ENCODE measurements around the gene NUAK2. TPM values are rescaled to one million over a fixed set of nuclear protein-coding genes. Genes with fewer than 3 reads are reported as not detected.

NUAK2 gene
- total and polyA plus RNA-seq, 4 donors, result 1.3 to 2.4 (median 2.1) TPM

GRCh38 chr1:205259998-205260397, 61.5 kb downstream of the NUAK2 start:
- DNase-seq (ENCODE audit: low spot score), result no peak
- Histone ChIP-seq H3K27ac (ENCODE audit: low read depth in 1 of 2, low read length in 2 of 2) (no peak overlapping the region), H3K4me3 (ENCODE audit: low read depth in 1 of 3, low read length in 3 of 3) (no peak overlapping the region), H3K27me3 (ENCODE audit: control insufficient read depth in 4 of 4, insufficient read depth in 4 of 4, low read length in 3 of 4) (peaks cover 0 to 2% (median 0%) of the 10 kb centered on the region in 4 donors), H3K9ac (ENCODE audit: low read depth in 1 of 2, low read length in 2 of 2) (no peak overlapping the region), H3K4me1 (ENCODE audit: control insufficient read depth in 4 of 4, insufficient read depth in 4 of 4, low read length in 3 of 4) (peaks cover 0 to 2% (median 0%) of the 10 kb centered on the region in 4 donors), H3K36me3 (ENCODE audit: control insufficient read depth in 4 of 4, insufficient read depth in 3 of 4, low read depth in 1 of 4, low read length in 3 of 4) (no peaks in the 10 kb centered on the region), H3K9me3 (ENCODE audit: control insufficient read depth in 4 of 4, low read length in 3 of 4) (no peaks in the 10 kb centered on the region)
- 78% methylated on average over 1 of the region's 1 CpG for whole genome bisulfite sequencing
- no peak for TF ChIP-seq TAF1 (conservative IDR thresholded peaks at IDR 0.05)
- TF ChIP-seq GABPA (IDR thresholded peaks at IDR 0.05 in 1 of 2, conservative IDR thresholded peaks at IDR 0.05 in 1 of 2), result no peak
- no peak for TF ChIP-seq CTCF (IDR thresholded peaks at IDR 0.05; ENCODE audit: low read depth, low read length, missing input control)
- TF ChIP-seq ZBTB33 (IDR thresholded peaks at IDR 0.05), result no peak

- Histone ChIP-seq H3K4me3 (ENCODE audit: low read depth in 1 of 3, low read length in 3 of 3) (no peak overlapping the region), H3K27me3 (ENCODE audit: control insufficient read depth in 4 of 4, insufficient read depth in 4 of 4, low read length in 3 of 4) (peaks cover 0 to 2% (median 0%) of the 10 kb centered on the region in 4 donors), H3K27ac (ENCODE audit: low read depth in 1 of 2, low read length in 2 of 2) (no peak overlapping the region), H3K4me1 (ENCODE audit: control insufficient read depth in 4 of 4, insufficient read depth in 4 of 4, low read length in 3 of 4) (peaks cover 0 to 2% (median 0%) of the 10 kb centered on the region in 4 donors), H3K9me3 (ENCODE audit: control insufficient read depth in 4 of 4, low read length in 3 of 4) (no peaks in the 10 kb centered on the region), H3K9ac (ENCODE audit: low read depth in 1 of 2, low read length in 2 of 2) (no peak overlapping the region), H3K36me3 (ENCODE audit: control insufficient read depth in 4 of 4, insufficient read depth in 3 of 4, low read depth in 1 of 4, low read length in 3 of 4) (no peaks in the 10 kb centered on the region)
- no peak for DNase-seq (ENCODE audit: low spot score)
- TF ChIP-seq RXRA (IDR thresholded peaks at IDR 0.05), result peak; percentile 34 to 38
- TF ChIP-seq SP1 (IDR thresholded peaks at IDR 0.05), result peak; percentile 23
- TF ChIP-seq GABPA (IDR thresholded peaks at IDR 0.05 in 1 of 2, conservative IDR thresholded peaks at IDR 0.05 in 1 of 2), result no peak
- peak; percentile 30 for TF ChIP-seq NR2F2 (IDR thresholded peaks at IDR 0.05)
- WGBS, result 61% methylated on average over 10 of the region's 10 CpGs
Measured at GRCh38 chr1:205259324-205259832, 62.2 kb downstream of the NUAK2 start.

GRCh38 chr1:205258719-205259118, 62.8 kb downstream of the NUAK2 start:
- 89% methylated on average over 8 of the region's 8 CpGs for WGBS
- Histone ChIP-seq H3K9me3 (ENCODE audit: control insufficient read depth in 4 of 4, low read length in 3 of 4) (no peaks in the 10 kb centered on the region), H3K9ac (ENCODE audit: low read depth in 1 of 2, low read length in 2 of 2) (no peak overlapping the region), H3K4me3 (ENCODE audit: low read depth in 1 of 3, low read length in 3 of 3) (no peak overlapping the region), H3K27me3 (ENCODE audit: control insufficient read depth in 4 of 4, insufficient read depth in 4 of 4, low read length in 3 of 4) (peaks cover 0 to 2% (median 0%) of the 10 kb centered on the region in 4 donors), H3K4me1 (ENCODE audit: control insufficient read depth in 4 of 4, insufficient read depth in 4 of 4, low read length in 3 of 4) (peaks cover 0 to 2% (median 0%) of the 10 kb centered on the region in 4 donors), H3K27ac (ENCODE audit: low read depth in 1 of 2, low read length in 2 of 2) (no peak overlapping the region), H3K36me3 (ENCODE audit: control insufficient read depth in 4 of 4, insufficient read depth in 3 of 4, low read depth in 1 of 4, low read length in 3 of 4) (no peaks in the 10 kb centered on the region)
- TF ChIP-seq FOXA2 (IDR thresholded peaks at IDR 0.05) (no peak), FOXA1 (IDR thresholded peaks at IDR 0.05) (no peak), ATF3 (IDR thresholded peaks at IDR 0.05) (no peak), SP1 (IDR thresholded peaks at IDR 0.05) (no peak), GABPA (IDR thresholded peaks at IDR 0.05 in 1 of 2, conservative IDR thresholded peaks at IDR 0.05 in 1 of 2) (no peak), YY1 (IDR thresholded peaks at IDR 0.05) (no peak), JUND (IDR thresholded peaks at IDR 0.05) (no peak)
- no peak for DNase-seq (ENCODE audit: low spot score)
